RWPE1 (cell line): Measurements from ENCODE around the gene CD44.

ENCODE experiments used
- CTCF ChIA-PET: fragments of 350-600 bp; sonication (Branson Sonifier 250); formaldehyde crosslinking; extraction: SDS; loops from one replicate; lab custom pipeline; 2021; lab: Yijun Ruan, JAX
- POLR2A ChIA-PET: fragments of 400-600 bp; formaldehyde crosslinking; extraction: SDS; loops from one replicate; lab custom pipeline; 2020; ENCODE audit warnings: antibody characterized with exemption; ENCODE audit not compliant: low non-redundant PET; lab: Yijun Ruan, JAX
- DNase-seq: peaks from one replicate; pipeline ENCODE4 v3.0.0; 2012; ENCODE audit warnings: low spot score
- H3K27ac ChIP-seq: fragments of 450-650 bp; 2 replicates; pipeline ENCODE4 v1.5.1; 2017
- CTCF ChIP-seq: fragments of 450-650 bp; conservative IDR thresholded peaks from 2 replicates; pipeline ENCODE4 v1.5.1; 2017; ENCODE audit warnings: low read depth, mild to moderate bottlenecking

Gene CD44

GRCh38 chr11:35165030-35165422 lies 26.1 kb downstream of the CD44 start:
- ChIA-PET CTCF (interaction anchor here (0.6 kb wide), 1 partner anchor 14 kb away, joined by 3 read pairs; no protein-coding TSS in a partner anchor), POLR2A (interaction anchor here (0.6 kb wide), 1 partner anchor 25 kb away, joined by 3 read pairs; no protein-coding TSS in a partner anchor)
- DNase-seq = no peak
- TF ChIP-seq CTCF = no peak
- H3K27ac ChIP-seq = peak overlapping the region; percentile 72

GRCh38 chr11:35165423-35166368 lies 26.7 kb downstream of the CD44 start:
- TF ChIP-seq CTCF = no peak
- peak overlapping the region; percentile 90 for H3K27ac ChIP-seq
- peak; percentile 86 for DNase-seq
- ChIA-PET CTCF (interaction anchor here (0.6 kb wide), 1 partner anchor 14 kb away, joined by 3 read pairs; no protein-coding TSS in a partner anchor), POLR2A (interaction anchor here (1.0 kb wide), 1 partner anchor 24 kb away, joined by 3 read pairs; no protein-coding TSS in a partner anchor)

- H3K27ac ChIP-seq = peak overlapping the region; percentile 90
- ChIA-PET CTCF (interaction anchor here (0.6 to 1.1 kb wide), 3 partner anchors 40 to 105 kb away, joined by 3 read pairs; no protein-coding TSS in a partner anchor), POLR2A (interaction anchor here (1.0 to 1.2 kb wide), 2 partner anchors 21 to 25 kb away, joined by 3 read pairs; no protein-coding TSS in a partner anchor)
- peak; percentile 92 for DNase-seq
- no peak for TF ChIP-seq CTCF
These were observed 27.7 kb downstream of the CD44 start for GRCh38 chr11:35166369-35167360.

GRCh38 chr11:35167426-35167954 lies 28.5 kb downstream of the CD44 start:
- TF ChIP-seq CTCF = no peak
- H3K27ac ChIP-seq = peak overlapping the region; percentile 65
- POLR2A ChIA-PET = interaction anchor here (1.2 kb wide), 1 partner anchor 21 kb away, joined by 3 read pairs; no protein-coding TSS in a partner anchor
- no peak for DNase-seq
- CTCF ChIA-PET = interaction anchor here (0.6 to 1.1 kb wide), 3 partner anchors 40 to 106 kb away, joined by 3 read pairs; no protein-coding TSS in a partner anchor

GRCh38 chr11:35168671-35169070 lies 29.7 kb downstream of the CD44 start:
- no peak overlapping the region for H3K27ac ChIP-seq
- TF ChIP-seq CTCF = no peak
- ChIA-PET CTCF (interaction anchor here (0.6 to 0.7 kb wide), 2 partner anchors 26 to 159 kb away, joined by 3 read pairs; no protein-coding TSS in a partner anchor), POLR2A (no interaction called here)
- DNase-seq = no peak
